ENCODE measurements around the gene NPAS3.

The NPAS3 gene

DNA sequence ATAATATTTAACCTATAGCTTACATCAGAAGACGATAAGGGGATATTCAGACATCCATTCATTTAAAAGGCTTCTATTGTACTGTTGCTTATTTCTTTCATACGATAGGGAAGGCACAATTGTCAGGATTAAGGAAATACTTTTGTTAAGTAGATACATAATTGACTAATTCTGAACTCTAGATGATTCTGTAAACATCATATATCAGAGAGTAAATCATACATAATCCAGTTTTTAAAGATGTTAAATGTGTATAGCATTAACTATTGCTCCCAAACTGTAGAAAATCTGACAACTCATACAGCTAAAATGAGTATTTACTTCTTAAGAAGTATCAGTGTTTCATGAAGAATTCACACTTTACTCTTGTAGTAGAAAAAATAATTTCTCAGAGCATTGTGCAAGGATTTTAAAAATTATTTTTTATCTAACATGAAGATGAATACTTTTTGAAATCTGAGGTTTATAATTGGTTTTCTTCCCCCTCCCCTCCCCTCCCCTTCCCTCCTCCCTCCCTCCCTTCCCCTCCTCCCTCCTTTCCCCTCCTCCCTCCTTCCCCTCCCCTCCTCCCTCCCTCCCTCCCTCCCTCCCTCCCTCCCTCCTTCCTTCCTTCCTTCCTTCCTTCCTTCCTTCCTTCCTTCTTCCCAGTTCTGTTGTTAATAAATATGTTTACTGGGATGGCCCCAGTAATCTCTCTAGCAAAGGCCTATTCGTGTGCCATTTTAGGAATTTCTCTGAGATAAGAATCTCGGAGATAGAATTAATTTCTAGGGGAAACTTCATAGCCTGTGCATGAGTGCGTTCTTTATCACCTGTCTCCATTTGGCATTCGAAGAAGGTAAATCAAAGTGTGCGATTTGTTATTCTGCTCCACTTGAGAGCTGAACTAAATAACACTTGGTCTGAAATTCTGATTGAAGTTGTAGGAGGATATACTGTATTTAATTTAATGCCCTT, 2.3 kb downstream of the NPAS3 start:
- DNase-seq, result no peak

DNA sequence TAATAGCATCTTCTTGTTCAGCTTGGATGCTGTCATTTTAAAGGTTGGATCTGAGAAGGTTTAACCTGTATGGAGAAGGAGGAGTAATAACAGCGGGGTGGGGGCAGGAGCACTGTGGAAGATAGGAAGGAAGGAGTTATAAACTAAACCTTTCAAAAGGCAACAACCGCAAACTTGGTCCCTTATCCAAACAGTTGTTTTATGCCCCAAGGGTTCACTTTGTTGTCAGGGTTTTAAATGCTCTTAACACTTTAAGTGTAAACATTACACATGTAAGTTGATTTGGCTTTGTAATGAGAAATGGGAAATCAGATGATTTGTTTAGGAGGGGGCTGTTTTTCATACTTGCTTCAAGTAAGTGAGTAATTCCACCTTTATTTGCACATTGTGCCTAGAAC, 3.0 kb downstream of the NPAS3 start:
- DNase-seq, result no peak

DNA sequence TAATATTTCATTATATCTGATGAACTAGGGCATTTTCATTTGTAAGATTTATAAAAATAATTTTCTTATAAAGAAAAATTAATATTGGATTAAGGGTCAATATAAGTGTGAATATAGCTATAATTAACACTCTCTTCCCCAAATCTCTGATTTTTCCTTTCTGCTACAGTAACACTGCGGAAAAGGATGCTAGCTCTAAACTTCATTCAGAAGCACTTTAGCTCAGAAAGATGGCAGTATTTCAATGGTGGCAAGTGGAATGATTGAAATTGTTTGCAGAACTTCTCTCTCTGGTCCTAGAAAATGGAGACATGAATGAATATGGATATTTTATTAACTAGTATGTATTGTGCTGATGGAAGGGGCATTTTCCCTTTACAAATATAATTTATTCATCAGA, 8.4 kb downstream of the NPAS3 start:
- DNase-seq, result no peak

DNA sequence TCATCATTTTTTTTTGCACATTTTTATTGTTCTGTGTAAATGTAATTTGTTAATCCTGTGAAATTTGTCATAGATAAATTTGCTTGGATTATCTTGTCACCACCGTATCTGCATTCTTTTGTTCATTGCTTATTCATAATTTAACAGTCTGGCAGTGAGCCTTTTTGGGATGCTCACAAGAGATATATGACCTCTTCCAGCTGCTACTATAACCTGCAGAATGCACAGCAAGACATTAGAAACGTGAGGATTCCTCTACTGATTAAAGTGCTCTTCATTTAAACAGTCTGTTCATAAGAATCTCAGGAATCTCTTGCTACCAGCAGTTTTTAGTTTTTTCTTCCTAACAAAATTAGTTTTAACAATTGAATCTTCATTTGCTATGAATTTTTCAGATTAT, 9.1 kb downstream of the NPAS3 start:
- DNase-seq, result no peak

DNA sequence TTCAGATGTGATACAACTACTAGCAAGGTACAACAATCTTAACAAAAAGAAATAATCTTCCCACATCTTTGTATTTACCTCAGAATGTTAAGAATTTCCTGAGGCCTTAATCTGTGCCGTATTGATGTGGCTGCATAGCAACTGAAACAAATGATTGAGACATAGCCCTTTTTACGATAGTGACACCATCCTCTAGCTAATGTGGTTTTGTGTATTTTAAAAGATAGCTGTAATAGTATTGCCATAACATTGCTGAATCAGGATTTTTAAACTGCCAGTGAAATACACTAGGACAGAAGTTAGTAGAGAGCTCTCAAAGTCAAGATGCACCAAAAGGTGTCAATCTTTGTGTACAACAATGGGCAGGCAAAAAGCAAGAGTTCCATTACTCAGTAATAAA, 11.9 kb downstream of the NPAS3 start:
- DNase-seq, result no peak

DNA sequence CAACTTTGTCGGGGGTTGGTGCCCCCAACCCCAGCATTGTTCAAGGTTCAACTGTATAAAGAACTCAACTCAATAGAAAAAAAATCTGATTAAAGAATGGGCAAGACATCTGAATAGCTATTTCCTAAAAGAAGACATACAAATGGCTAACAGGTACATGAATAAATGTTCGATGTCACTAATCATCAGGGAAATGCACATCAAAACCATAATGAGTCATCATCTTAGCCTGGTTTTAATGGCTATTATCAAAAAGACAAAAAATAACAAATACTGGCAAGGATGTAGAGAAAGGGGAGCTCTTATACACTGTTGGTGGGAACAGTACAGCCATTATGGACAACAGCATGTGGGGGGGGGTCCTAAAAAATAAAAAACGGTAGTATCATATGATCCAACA, 28.7 kb downstream of the NPAS3 start:
- DNase-seq, result no peak

DNA sequence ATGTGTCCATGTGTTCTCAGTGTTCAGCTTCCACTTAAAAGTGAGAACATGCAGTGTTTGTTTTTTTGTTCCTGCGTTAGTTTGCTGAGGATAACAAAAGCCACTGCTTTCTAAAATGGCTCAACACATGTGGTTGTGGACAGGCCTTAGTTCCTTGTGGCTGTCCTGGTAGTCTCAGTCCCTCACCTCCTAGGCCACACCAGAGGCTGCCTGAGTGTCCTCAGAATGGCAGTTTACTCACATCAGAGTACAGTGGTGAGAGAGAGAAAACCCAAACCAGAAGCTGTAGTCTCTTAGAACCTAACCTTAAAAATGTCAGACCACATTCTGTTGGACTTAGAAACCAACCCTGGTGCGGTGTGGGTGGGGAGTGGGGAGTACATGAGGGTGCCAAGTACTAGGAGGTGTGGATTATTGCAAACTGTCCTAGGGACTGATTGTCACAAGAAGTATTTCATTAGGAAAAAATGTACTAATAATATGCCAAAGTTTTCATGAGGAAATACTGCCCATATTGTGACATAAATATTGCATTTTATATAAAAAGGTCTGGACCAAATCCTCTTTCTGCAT, 30.4 kb downstream of the NPAS3 start:
- DNase-seq, result no peak

DNA sequence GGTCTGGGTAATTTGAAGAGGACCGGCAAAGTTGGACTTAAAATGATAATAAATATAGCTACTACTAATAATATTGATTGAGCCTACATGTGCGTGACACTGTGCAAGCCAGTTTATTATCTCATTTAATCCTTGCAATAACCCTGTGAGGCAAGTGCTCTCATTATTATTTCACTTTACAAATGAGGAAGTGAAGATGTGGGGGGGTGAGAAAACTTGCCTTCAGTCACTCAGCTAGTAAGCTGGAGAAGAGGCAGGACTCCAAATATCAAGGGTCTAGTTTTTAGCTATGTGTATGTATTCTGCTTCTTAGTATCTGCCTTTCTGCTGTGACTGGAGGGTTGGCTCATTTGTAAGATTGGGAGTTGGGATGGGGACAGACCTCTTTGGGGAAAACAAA, 39.2 kb downstream of the NPAS3 start:
- DNase-seq, result no peak

DNA sequence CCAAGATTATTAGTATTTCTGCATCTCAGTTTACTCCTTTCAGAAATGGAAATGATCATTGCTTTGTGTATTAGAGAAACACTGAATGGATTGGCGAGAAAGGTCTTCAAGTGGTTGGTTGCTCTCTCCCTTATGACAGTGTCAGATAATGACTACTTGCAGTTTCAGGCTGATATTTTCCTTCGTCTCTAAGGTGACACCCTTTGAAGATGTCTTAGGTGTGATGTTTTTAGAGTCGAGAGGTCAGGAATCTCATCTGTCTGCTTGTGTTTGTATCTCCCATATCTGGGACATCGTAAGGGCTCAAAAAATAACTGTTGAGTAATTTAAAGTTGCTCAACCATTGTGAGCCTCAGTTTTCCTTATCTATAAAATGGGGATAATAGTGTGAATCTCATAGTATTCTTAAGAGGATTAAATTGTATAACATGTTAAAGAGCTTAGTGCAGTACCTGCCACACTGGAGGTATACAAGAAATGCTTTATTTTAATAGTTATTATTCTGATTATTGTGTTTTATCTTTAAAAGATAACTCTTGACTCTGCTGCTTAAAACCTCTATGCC, 40.1 kb downstream of the NPAS3 start:
- DNase-seq, result no peak

DNA sequence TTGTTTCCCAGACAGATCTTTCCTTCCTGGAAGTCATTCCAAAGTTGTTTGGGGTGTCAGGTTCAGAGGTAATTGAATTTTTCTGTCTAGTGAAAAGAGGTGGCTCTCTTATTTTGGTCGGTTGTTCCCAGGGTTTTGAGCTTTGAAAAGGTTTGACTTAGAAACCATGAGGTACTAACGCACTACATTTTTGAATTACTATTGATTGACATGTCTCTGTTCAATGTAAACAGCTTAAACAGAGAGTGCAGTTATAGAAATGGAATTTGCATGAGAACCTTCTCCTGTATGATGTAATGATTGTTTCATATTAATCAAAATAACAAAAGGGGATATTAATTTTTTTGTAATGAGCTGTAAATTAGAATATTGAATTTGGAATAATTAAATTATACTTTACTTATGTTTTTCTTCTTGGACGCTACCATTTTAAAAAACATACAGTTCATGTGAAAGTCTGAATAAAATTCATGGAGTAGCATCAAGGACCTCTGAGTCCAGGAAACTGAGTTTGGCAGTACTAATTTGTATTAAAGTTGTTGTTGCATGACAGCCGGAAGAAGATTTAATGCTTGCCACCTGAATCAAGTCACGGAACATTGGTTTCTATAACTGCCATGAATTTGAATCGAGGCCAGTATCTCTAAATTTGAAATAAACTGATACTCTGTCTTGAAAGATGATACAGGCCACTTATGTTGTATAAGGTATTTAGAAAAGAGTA, 41.7 kb downstream of the NPAS3 start:
- no peak for DNase-seq

DNA sequence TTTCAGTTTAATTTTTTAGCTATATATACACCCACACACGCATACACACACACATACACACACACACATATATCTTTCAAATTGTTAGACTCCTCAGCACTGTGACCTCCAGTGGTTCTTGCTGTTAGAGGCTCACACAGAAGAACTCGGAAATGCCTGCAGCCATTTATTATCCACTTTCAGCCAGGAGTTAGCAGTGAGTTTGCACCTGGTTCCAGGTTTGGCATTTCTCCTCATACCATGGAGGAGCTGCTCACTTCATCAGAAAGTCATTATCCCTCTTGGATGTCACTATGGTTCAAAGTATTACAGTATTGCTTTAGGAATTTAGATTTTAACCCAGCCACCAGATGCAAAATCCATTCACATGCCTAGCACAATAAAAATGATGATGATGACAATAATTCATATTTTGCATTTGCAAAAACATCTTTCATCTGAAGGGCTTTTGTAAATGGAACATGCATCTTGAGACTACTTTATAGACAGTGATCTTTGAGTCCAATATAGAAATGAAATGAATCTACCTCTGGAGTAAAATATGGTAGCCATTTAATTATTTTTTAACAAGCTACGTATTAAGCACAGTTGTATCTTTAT, 42.3 kb downstream of the NPAS3 start:
- DNase-seq, result no peak

DNA sequence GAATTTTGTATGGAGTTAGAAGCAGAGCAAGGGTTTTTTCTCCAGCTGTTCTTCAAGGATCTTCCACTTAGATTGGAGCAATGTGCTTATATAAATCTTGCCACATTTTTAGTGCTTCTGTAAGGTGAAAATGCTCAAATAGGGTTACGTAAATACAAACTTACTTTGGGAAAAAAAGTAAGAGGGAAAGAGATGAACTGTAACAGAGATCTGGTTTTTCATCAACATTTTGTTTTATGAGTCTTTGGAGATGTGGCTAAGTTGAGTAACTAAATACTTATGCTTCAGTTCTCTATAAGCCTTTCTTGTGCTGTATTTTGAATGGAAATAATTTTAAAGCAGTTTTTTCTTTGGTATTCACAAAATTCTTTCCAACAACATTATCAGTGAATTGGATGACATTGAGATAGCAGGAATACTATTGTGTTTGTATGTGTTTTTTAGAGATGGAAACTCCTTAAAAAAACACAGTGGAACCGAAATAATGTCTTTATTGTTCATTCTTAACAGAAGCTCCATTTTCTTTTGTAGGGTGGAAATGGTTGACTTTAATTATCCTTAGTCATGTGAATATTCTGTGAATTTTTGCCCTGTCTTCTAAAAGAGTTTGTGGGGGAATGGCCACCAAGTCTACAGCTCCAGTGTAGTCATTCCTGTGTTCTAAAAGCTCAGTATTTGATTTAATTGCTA, 45.7 kb downstream of the NPAS3 start:
- DNase-seq, result no peak

DNA sequence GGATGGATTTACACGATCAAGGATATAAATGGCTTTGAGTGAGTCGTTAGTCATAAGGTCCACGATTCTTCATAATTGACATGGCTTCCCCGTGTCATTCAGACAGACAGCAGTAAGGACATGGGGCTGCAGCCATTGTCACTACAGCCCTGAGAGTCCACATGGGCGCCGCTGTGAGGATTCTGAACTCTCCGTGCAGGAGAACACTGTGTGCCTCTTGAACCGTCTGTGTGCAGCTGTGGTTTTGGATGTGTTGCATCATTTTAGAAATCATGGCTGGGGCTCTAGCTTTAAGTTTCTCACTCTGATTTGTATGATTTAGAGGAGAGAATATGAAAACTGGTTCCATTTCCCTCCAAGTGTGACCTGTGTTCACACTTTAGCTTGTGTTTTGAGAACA, 47.2 kb downstream of the NPAS3 start:
- DNase-seq, result no peak

DNA sequence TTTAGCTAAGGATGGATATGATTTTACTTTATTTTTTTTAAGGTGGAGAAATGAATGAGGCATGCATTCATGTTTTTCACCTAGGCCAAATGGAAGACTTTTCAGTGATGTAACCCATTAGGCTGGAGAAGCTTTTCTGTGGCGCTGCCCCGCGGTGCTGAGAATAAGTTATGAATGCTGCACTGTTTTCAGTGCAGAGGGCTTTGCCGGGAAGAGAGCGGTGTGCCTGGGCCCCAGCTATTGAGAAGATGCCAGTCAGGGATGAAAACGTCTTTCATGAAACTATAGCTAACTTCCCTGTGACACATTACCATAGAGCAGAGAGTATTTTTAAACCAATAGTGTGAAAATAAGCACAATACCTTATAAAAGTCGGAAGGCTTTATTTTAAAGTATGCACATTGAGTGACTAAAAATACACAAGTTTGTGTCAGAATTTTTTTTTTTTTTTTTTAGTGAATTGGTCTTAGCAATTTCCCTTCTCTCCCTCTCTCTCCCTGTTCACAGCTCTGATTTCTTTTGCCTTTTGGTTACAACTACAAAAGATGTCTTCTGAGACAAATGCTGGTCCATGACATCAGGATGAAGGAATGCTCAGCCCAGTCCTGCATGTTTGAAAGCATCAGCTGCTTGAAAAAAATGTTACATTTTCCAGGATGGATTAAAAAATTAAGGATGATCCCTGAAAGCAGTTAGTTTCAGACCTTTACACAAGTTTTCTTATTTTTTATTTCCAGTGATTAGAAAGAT, 48.3 kb downstream of the NPAS3 start:
- DNase-seq, result peak; percentile 70

DNA sequence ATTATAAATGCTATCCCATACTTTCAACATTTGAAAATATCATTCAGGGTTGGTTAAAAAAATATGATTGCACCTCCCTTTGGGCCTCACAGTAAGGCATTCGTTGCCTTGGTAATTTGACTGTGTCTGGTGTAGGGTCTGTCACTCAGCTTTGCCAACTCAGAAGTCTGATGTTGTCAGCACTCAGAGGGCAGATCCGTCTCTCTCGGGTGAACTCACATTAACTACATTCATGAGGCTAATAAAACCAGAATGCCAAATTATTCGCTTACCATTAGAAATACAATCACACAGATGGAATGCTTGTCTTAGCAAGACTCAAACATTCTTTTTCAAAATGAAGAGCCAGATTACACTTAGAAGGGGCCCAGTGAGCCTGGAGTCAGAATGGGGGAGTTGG, 53.0 kb downstream of the NPAS3 start:
- DNase-seq, result no peak

DNA sequence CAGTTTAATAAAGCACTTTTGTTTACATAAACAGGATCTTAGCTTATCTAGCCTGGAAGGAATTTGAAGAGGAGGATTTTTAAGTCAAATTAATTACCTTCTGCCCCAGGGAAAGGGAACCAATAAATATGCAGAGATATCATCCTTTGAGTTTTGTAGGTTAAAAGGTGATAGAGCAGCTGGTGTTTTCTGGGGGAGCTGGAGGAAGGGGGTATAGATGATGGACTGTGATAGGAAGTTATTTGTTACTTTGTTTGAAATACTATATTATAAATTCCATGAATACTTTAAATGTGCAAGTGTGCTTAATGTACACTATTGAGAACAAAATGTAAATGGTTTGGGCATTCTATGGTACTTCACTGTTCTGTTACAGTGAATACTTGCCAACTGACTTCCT, 55.2 kb downstream of the NPAS3 start:
- DNase-seq, result no peak

DNA sequence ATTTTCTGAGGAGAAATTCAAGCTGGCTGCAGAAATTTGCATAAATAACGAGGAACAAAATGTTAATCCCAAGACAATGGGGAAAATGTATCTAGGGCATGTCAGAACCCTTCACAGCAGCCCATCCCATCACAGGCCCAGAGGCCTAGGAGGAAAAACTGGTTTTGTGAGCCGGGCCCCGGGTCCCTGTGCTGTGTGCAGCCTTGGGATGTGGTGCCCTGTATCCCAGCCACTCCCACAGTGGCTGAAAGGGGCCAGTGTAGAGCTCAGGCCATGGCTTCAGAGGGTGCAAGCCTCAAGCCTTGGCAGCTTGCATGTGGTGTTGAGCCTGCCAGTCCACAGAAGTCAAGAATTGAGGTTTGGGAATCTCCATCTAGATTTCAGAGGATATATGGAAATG, 57.7 kb downstream of the NPAS3 start:
- DNase-seq, result no peak

DNA sequence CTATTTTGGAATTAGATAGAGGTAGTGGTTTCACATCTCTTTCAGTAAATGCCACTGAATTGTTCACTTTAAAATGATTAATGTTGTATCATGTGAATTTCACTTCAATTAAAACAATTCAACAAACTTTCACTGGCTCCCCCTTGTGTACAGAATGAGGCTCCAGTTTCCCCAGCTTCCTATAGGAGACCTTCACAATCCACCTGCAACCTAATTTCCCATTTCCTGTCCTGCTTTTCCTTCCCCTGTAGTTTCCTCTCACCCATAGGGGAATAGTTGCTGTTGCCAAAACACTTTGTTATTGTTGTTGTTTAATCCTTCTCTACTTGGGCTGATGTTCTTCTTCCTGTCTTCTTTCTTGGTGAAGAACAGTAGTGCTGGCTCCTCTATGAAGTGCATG, 59.8 kb downstream of the NPAS3 start:
- DNase-seq, result no peak

DNA sequence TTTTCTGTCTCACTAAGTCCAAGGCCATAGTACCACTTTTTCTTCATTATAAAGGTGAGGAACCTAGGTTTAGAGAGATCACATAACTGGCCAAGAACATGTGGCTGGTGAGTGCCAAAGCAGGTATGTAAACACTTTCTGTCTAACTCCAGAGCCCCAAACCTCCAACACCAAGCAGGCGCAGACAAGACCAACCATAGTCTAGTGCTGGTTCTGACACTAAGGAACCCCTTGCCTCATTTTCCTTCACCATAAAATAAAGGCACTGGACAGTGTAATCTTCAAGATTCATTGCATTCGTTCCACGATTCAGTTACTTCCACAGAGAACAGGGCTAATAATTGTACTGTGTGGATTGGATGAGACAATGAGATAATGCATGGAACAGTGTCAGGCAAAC, 71.0 kb downstream of the NPAS3 start:
- no peak for DNase-seq

DNA sequence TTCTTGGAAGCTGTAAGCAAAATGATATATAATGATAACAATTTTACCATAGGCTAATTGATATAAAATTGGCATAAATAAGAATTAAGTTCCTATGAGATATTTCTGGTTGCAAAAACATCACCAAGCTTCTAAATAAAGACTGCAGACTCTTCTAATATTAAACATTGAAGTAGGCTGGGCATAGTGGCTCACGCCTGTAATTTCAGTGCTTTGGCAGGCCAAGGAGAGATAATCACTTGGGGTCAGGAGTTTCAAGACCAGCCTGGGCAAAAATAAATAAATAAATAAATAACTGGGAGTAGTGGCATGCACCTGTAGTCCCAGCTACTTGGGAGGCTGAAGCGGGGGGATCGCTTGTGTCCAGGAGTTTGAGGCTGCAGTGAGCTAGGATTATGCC, 71.8 kb downstream of the NPAS3 start:
- DNase-seq, result no peak

DNA sequence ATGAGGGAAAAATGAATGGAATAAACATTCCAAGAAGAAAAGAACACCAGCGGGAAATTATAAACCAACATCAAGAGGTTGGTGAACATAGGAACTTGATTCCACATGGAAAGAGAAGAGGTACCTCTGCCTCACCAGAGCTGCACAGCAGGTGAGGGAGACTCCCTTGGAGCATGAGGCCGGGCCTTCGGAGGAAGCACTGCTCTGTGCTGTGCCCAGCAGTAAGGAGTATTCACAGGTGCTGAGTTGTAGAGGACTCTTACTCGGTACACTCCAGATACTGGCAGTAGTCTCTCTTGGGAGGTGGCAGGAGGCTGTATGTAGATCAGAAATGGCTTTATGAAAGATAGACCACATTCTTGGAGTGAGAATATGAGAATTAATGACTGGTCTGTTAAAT, 76.0 kb downstream of the NPAS3 start:
- DNase-seq, result no peak

DNA sequence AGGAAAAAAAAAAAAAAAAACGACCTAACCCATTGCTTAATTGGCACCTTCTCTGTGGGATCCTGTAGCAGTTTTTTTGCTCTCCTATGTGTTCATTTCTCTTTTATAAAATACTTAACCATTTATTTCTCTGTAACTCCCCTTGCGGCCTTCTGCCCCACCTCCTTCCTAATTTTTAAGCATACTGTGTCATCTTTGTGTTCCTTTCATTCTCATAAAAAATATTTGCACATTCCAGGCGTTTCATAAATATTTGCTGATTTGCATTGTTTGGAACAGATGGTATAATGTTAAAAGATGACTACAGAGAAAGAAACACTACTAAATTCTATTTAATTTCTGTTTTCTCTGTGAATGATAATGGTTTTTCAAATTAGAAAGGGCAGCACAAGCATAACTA, 77.9 kb downstream of the NPAS3 start:
- no peak for DNase-seq
